ENCODE measurements around the gene BCAS1. TPM values are rescaled to one million over a fixed set of nuclear protein-coding genes. Genes with fewer than 3 reads are reported as not detected.

The BCAS1 gene
- total and polyA plus RNA-seq, 2 donors (not counting 1 experiment from before 2014, with no cell fraction given), result 0.97 to 1.1 TPM

GRCh38 chr20:53939572-53940359 lies 130.6 kb downstream of the BCAS1 start:
- H3K4me2 ChIP-seq (replicated peaks; ENCODE audit: low read depth, low read length, poor library complexity, severe bottlenecking), result peak overlapping the region; percentile 66
- peak; percentile 68 for ATAC-seq (ENCODE audit: low read depth)
- peak overlapping the region; percentile 49 for H3K4me3 Mint-ChIP-seq
- 8% methylated on average over 4 of the region's 7 CpGs for WGBS (ENCODE audit: insufficient coverage)
- H3K9me3 Mint-ChIP-seq (ENCODE audit: insufficient read depth), result no peaks in the 10 kb centered on the region
- H3K4me1 ChIP-seq (ENCODE audit: control insufficient read depth in 2 of 2, insufficient read depth in 2 of 2, low read length in 2 of 2), result peaks cover 60 to 88% of the 10 kb centered on the region in 2 donors
- H3K4me1 Mint-ChIP-seq, result peaks cover 86% of the 10 kb centered on the region
- no peaks in the 10 kb centered on the region for H3K27me3 ChIP-seq (replicated peaks in 1 of 4; ENCODE audit: control extremely low read depth in 1 of 4, control insufficient read depth in 3 of 4, insufficient read depth in 4 of 4, low read length in 3 of 4)
- DNase-seq, result peak; percentile 87
- no peaks in the 10 kb centered on the region for H3K27me3 Mint-ChIP-seq
- H3K9ac ChIP-seq (ENCODE audit: low read length), result peak overlapping the region; percentile 53
- no peaks in the 10 kb centered on the region for H3K9me3 ChIP-seq (ENCODE audit: control extremely low read depth in 1 of 3, control insufficient read depth in 2 of 3, insufficient read depth in 1 of 3, low read length in 2 of 3)
- H3K79me2 ChIP-seq (ENCODE audit: control insufficient read depth, insufficient read depth, low read length), result no peaks in the 10 kb centered on the region
- H4K20me1 ChIP-seq (ENCODE audit: control insufficient read depth, insufficient read depth, low read length, poor library complexity, severe bottlenecking), result no peaks in the 10 kb centered on the region
- ChIA-PET POLR2A (interaction anchor here (0.6 to 3.0 kb wide), 10 partner anchors 8 to 348 kb away, joined by 3 to 10 read pairs (median 4); partner anchors contain the start of gene ZNF217), CTCF (interaction anchor here (0.5 to 18.7 kb wide), 52 partner anchors 10 to 785 kb away, joined by 3 to 593 read pairs (median 4); partner anchors contain the start of genes PFDN4 and ZNF217)
- H3K27ac Mint-ChIP-seq, result peak overlapping the region; percentile 91
- no peak for TF ChIP-seq EZH2 (IDR thresholded peaks at IDR 0.05; ENCODE audit: borderline replicate concordance, insufficient read depth, low read depth, low read length, poor library complexity, severe bottlenecking)
- TF ChIP-seq CTCF (IDR thresholded peaks at IDR 0.05), result peak; percentile 82
- peak overlapping the region; percentile 19 for H2AFZ ChIP-seq (ENCODE audit: insufficient read depth, low read depth, low read length, poor library complexity, severe bottlenecking)
- peak overlapping the region in 1 of 2 donors; percentile 79 for H3K27ac ChIP-seq (ENCODE audit: low read length in 2 of 2)
- H3K36me3 ChIP-seq (replicated peaks in 1 of 2; ENCODE audit: control extremely low read depth in 1 of 2, control insufficient read depth in 1 of 2, extremely low read depth in 1 of 2, insufficient read depth in 2 of 2, low read length in 1 of 2), result no peaks in the 10 kb centered on the region
- H3K4me3 ChIP-seq (ENCODE audit: control extremely low read depth in 1 of 5, extremely low read depth in 1 of 5, insufficient read depth in 1 of 5, low read depth in 2 of 5, low read length in 4 of 5), result peak overlapping the region in 4 of 5 experiments; percentile 5 to 40 (median 19)
- intact Hi-C loops (cut with micrococcal nuclease), result loop anchor here (1.0 to 10.0 kb wide), 10 partner anchors 13 to 1625 kb away; no protein-coding TSS in a partner anchor

DNA sequence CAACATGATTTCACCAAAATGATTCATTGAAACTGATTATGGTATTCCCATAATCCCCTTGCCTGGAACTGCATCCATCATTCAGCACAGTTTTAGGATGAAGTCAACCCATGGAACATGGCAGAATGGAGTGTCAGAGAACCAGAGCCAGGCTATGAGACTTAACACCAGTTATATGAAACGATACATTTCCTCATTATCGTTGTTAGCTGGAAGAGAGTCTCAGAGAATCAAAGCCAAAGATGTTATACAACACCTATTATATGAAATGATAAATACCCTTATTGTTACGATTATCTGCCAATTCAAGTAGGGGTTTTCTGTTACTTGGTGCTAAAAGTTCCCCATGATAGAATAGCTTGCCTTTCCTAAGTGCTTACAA lies 131.2 kb downstream of the BCAS1 start:
- TF ChIP-seq CTCF (IDR thresholded peaks at IDR 0.05), result no peak
- TF ChIP-seq EZH2 (IDR thresholded peaks at IDR 0.05; ENCODE audit: borderline replicate concordance, insufficient read depth, low read depth, low read length, poor library complexity, severe bottlenecking), result no peak
- Histone ChIP-seq H3K79me2 (ENCODE audit: control insufficient read depth, insufficient read depth, low read length) (no peaks in the 10 kb centered on the region), H3K9ac (ENCODE audit: low read length) (no peak overlapping the region), H3K9me3 (ENCODE audit: control extremely low read depth in 1 of 3, control insufficient read depth in 2 of 3, insufficient read depth in 1 of 3, low read length in 2 of 3) (no peaks in the 10 kb centered on the region), H2AFZ (ENCODE audit: insufficient read depth, low read depth, low read length, poor library complexity, severe bottlenecking) (peak overlapping the region; percentile 19), H3K27ac (ENCODE audit: low read length in 2 of 2) (no peak overlapping the region), H4K20me1 (ENCODE audit: control insufficient read depth, insufficient read depth, low read length, poor library complexity, severe bottlenecking) (no peaks in the 10 kb centered on the region), H3K4me2 (replicated peaks; ENCODE audit: low read depth, low read length, poor library complexity, severe bottlenecking) (no peak overlapping the region), H3K36me3 (replicated peaks in 1 of 2; ENCODE audit: control extremely low read depth in 1 of 2, control insufficient read depth in 1 of 2, extremely low read depth in 1 of 2, insufficient read depth in 2 of 2, low read length in 1 of 2) (no peaks in the 10 kb centered on the region), H3K27me3 (replicated peaks in 1 of 4; ENCODE audit: control extremely low read depth in 1 of 4, control insufficient read depth in 3 of 4, insufficient read depth in 4 of 4, low read length in 3 of 4) (no peaks in the 10 kb centered on the region), H3K4me1 (ENCODE audit: control insufficient read depth in 2 of 2, insufficient read depth in 2 of 2, low read length in 2 of 2) (peaks cover 66 to 93% of the 10 kb centered on the region in 2 donors), H3K4me3 (ENCODE audit: control extremely low read depth in 1 of 5, extremely low read depth in 1 of 5, insufficient read depth in 1 of 5, low read depth in 2 of 5, low read length in 4 of 5) (no peak overlapping the region)
- WGBS (ENCODE audit: insufficient coverage), result no CpG with 5 or more reads among the region's 3 CpGs
- H3K4me3 Mint-ChIP-seq, result no peak overlapping the region
- H3K4me1 Mint-ChIP-seq, result peaks cover 91% of the 10 kb centered on the region
- POLR2A ChIA-PET, result interaction anchor here (0.6 to 3.0 kb wide), 8 partner anchors 12 to 348 kb away, joined by 3 to 10 read pairs (median 4); partner anchors contain the start of gene ZNF217
- H3K27ac Mint-ChIP-seq, result peak overlapping the region; percentile 78
- intact Hi-C loops (cut with micrococcal nuclease), result no loop called here
- CTCF ChIA-PET, result interaction anchor here (0.7 to 18.7 kb wide), 38 partner anchors 16 to 785 kb away, joined by 3 to 593 read pairs (median 5); partner anchors contain the start of genes PFDN4 and ZNF217
- DNase-seq (no peak), ATAC-seq (ENCODE audit: low read depth) (no peak)
- no peaks in the 10 kb centered on the region for H3K9me3 Mint-ChIP-seq (ENCODE audit: insufficient read depth)
- no peaks in the 10 kb centered on the region for H3K27me3 Mint-ChIP-seq

All from B cell (primary cell).